Endothelial cell of umbilical vein (primary cell): ENCODE data around the gene FAM131C. TPM values are rescaled to one million over a fixed set of nuclear protein-coding genes. Genes with fewer than 3 reads are reported as not detected.

Experiments
- BruUV-seq: library from RNA; stranded (reverse); fragments of 400-500 nt; replicated peaks from 2 replicates; lab custom pipeline; 2021; lab: Mats Ljungman, UMichigan
- CTCF ChIA-PET: fragments of 300-600, 350-600 bp; sonication (Branson Sonifier 250); formaldehyde crosslinking; loops from one replicate; lab custom pipeline; 2021; ENCODE audit warnings: antibody characterized with exemption, inconsistent platforms; lab: Charles Lee
- POLR2A ChIA-PET: fragments of 300-600, 350-600 bp; sonication (Branson Sonifier 250); formaldehyde crosslinking; loops from one replicate; lab custom pipeline; 2021; ENCODE audit warnings: antibody characterized with exemption, inconsistent platforms; lab: Charles Lee
- DNase-seq: peaks from one replicate; pipeline ENCODE4 v3.0.0-alpha.2; 2011; ENCODE audit warnings: low read depth, low spot score
- FAIRE-seq: peaks from 2 replicates; lab custom pipeline; 2011; peaks lifted over from hg19 to GRCh38; lab: Jason Lieb, UNC
- H2AFZ ChIP-seq: 2 replicates; pipeline ENCODE4 v1.6.0; 2012; ENCODE audit warnings: low read depth, low read length, control low read depth, inconsistent platforms
- H3K27ac ChIP-seq: 2 replicates; pipeline ENCODE4 v1.5.1; 2011; ENCODE audit warnings: low read depth, mild to moderate bottlenecking, control low read depth, low read length, moderate library complexity; ENCODE audit not compliant: insufficient read depth
- H3K27me3 ChIP-seq, 2 experiments: 2 replicates each; pipeline versions ENCODE4 v1.6.0 to v1.6.1; 2011; ENCODE audit warnings: low read length in 2 of 2, mixed read lengths in 1 of 2; ENCODE audit not compliant: control insufficient read depth in 2 of 2, insufficient read depth in 2 of 2
- H3K36me3 ChIP-seq, 2 experiments: 2 replicates in 1 of 2; 3 replicates in 1 of 2; pipeline ENCODE4 v1.5.1; 2011; ENCODE audit warnings: low read length in 2 of 2, mild to moderate bottlenecking in 1 of 2, moderate library complexity in 1 of 2; ENCODE audit not compliant: control insufficient read depth in 2 of 2, insufficient read depth in 2 of 2; ENCODE audit errors: extremely low read depth in 1 of 2
- H3K4me1 ChIP-seq: 3 replicates; pipeline ENCODE4 v1.5.1; 2011; ENCODE audit warnings: mild to moderate bottlenecking, low read length; ENCODE audit not compliant: control insufficient read depth, insufficient read depth; ENCODE audit errors: extremely low read depth
- H3K4me2 ChIP-seq: 2 replicates; pipeline ENCODE4 v1.6.1; 2011; ENCODE audit warnings: low read length, control low read depth, mixed read lengths; ENCODE audit not compliant: insufficient read depth
- H3K4me3 ChIP-seq, 3 experiments: fragments of 200-600 bp in 1 of 3; sonication (generic), shearing (Covaris generic) in 1 of 3; replicated peaks in 1 of 3; 2 replicates each; pipeline ENCODE4 v1.5.1; 2011 to 2016; ENCODE audit warnings: control low read depth in 3 of 3, low read length in 3 of 3, mild to moderate bottlenecking in 2 of 3, inconsistent platforms in 1 of 3, low read depth in 1 of 3, moderate library complexity in 1 of 3; ENCODE audit not compliant: insufficient read depth in 1 of 3
- H3K79me2 ChIP-seq: 2 replicates; pipeline ENCODE4 v1.6.0; 2012; ENCODE audit warnings: low read length, inconsistent platforms; ENCODE audit not compliant: control insufficient read depth, insufficient read depth
- H3K9ac ChIP-seq: replicated peaks from 2 replicates; pipeline ENCODE3; 2011; ENCODE audit warnings: low read length, control low read depth; ENCODE audit not compliant: insufficient read depth; ENCODE audit errors: extremely low read depth
- H3K9me1 ChIP-seq: replicated peaks from 3 replicates; pipeline ENCODE4 v1.6.0; 2011; ENCODE audit warnings: mild to moderate bottlenecking, low read length; ENCODE audit not compliant: control insufficient read depth, insufficient read depth; ENCODE audit errors: extremely low read depth
- H3K9me3 ChIP-seq: replicated peaks from 2 replicates; pipeline ENCODE4 v1.5.1; 2012; ENCODE audit warnings: low read length, inconsistent platforms; ENCODE audit not compliant: control insufficient read depth, insufficient read depth
- H4K20me1 ChIP-seq: replicated peaks from 2 replicates; pipeline ENCODE3; 2011; ENCODE audit warnings: mild to moderate bottlenecking, low read length; ENCODE audit not compliant: control insufficient read depth, insufficient read depth; ENCODE audit errors: extremely low read depth
- CTCF ChIP-seq, 2 donors: IDR thresholded peaks; 1 replicate in 1 of 2; 2 replicates in 1 of 2; pipeline ENCODE4 v1.5.1; 2011; ENCODE audit warnings: low read length in 2 of 2, mild to moderate bottlenecking in 2 of 2, moderate library complexity in 2 of 2, control low read depth in 1 of 2, inconsistent platforms in 1 of 2, low read depth in 1 of 2; ENCODE audit not compliant: insufficient read depth in 1 of 2; ENCODE audit errors: extremely low read depth in 1 of 2
- POLR2A ChIP-seq: IDR thresholded peaks from 2 replicates; pipeline ENCODE4 v1.6.1; 2012; ENCODE audit warnings: low read depth, mild to moderate bottlenecking, control low read depth, low read length
- POLR2AphosphoS5 ChIP-seq: IDR thresholded peaks from 2 replicates; pipeline ENCODE4 v1.6.1; 2012; ENCODE audit warnings: low read depth, mild to moderate bottlenecking, control low read depth, low read length, moderate library complexity; ENCODE audit not compliant: insufficient read depth
- dilution Hi-C: fragments of 300-500 bp; cut with MboI; formaldehyde crosslinking; loops from one replicate; pipeline ENCODE4 v1.15.0; 2019; ENCODE audit warnings: low sequenced_read_pairs; ENCODE audit not compliant: extremely low pct_ligation_motif_present
- intact Hi-C: fragments of 100-400 bp; cut with micrococcal nuclease; formaldehyde crosslinking; loops from one replicate; pipeline ENCODE4 v1.10.0; 2022
- polyA plus RNA-seq, 4 experiments: library from polyadenylated mRNA; depleted of rRNA in 3 of 4; stranded (reverse) in 3 of 4; unstranded in 1 of 4; fragments of >200 nt; gene quantifications; 2 replicates each; pipeline versions ENCODE4 v1.2.1 to v1.2.3, GENCODE V29; 2011 to 2012; ENCODE audit warnings: missing spikeins in 1 of 4
- total RNA-seq: library from RNA; stranded (reverse); gene quantifications from 2 replicates; pipeline ENCODE4 v1.2.3, GENCODE V29; 2021

The FAM131C gene
- total and polyA plus RNA-seq, 2 donors (not counting 3 experiments of a cell fraction or from before 2014, with no cell fraction given): 0.23 TPM; not detected in 1

- H3K27ac ChIP-seq: no peak overlapping the region
- TF ChIP-seq POLR2A (no peak), POLR2AphosphoS5 (no peak), CTCF (IDR thresholded peaks at IDR 0.05; ENCODE audit: extremely low read depth in 1 of 2, insufficient read depth in 1 of 2, low read depth in 1 of 2, low read length in 2 of 2) (no peak)
- no peak overlapping the region for H3K9ac ChIP-seq
- no peak overlapping the region for H3K4me2 ChIP-seq
- H4K20me1 ChIP-seq: no peaks in the 10 kb centered on the region
- no peaks in the 10 kb centered on the region for H3K9me3 ChIP-seq
- no peak for DNase-seq
- no peak for FAIRE-seq
- H3K27me3 ChIP-seq: no peaks in the 10 kb centered on the region
- ChIA-PET POLR2A (no interaction called here), CTCF (interaction anchor here (1.4 to 13.2 kb wide), 13 partner anchors 9 to 290 kb away, joined by 4 to 179 read pairs (median 10); partner anchors contain the start of gene EPHA2)
- H3K36me3 ChIP-seq: no peaks in the 10 kb centered on the region
- no peaks in the 10 kb centered on the region for H3K9me1 ChIP-seq
- dilution Hi-C loops: no loop called here
- H3K79me2 ChIP-seq: no peaks in the 10 kb centered on the region
- BruUV-seq: no TSS peak
- no peak overlapping the region for H2AFZ ChIP-seq
- H3K4me3 ChIP-seq: no peak overlapping the region
- H3K4me1 ChIP-seq: peaks cover 13% of the 10 kb centered on the region
- intact Hi-C loops: no loop called here
Observed at GRCh38 chr1:16074217-16074616, 766 bp upstream of the FAM131C start.
